Urothelium cell line (cell line): Measurements from ENCODE around the gene TREH.
"Not testable (repeated sequence)": the region's sequence is repeated elsewhere in the genome, so short reads cannot be mapped to it uniquely, and the experiment has no call there.

Experiments used
- DNase-seq: peaks from one replicate; pipeline ENCODE4 v3.0.0; 2011; ENCODE audit warnings: low spot score, mixed read lengths
- FAIRE-seq: peaks from 2 replicates; lab custom pipeline; 2011; peaks lifted over from hg19 to GRCh38; lab: Jason Lieb, UNC

TREH gene

GRCh38 chr11:118615282-118615975 is 64.0 kb downstream of the TREH start:
- peak; percentile 63 for DNase-seq

GRCh38 chr11:118614511-118614910 is 64.9 kb downstream of the TREH start:
- FAIRE-seq (no peak), DNase-seq (no peak)

More at GRCh38 chr11:118615282-118615975, 64.0 kb downstream of the TREH start:
- no peak for FAIRE-seq

- FAIRE-seq (no peak), DNase-seq (no peak)
These were observed 67.1 kb downstream of the TREH start for GRCh38 chr11:118612378-118612777.

GRCh38 chr11:118611433-118611795 is 68.0 kb downstream of the TREH start:
- DNase-seq, result not testable (repeated sequence)

GRCh38 chr11:118610773-118611432 is 68.5 kb downstream of the TREH start:
- DNase-seq, result no peak
- FAIRE-seq, result no peak

More at GRCh38 chr11:118611433-118611795, 68.0 kb downstream of the TREH start:
- FAIRE-seq, result not testable (repeated sequence)

DNA sequence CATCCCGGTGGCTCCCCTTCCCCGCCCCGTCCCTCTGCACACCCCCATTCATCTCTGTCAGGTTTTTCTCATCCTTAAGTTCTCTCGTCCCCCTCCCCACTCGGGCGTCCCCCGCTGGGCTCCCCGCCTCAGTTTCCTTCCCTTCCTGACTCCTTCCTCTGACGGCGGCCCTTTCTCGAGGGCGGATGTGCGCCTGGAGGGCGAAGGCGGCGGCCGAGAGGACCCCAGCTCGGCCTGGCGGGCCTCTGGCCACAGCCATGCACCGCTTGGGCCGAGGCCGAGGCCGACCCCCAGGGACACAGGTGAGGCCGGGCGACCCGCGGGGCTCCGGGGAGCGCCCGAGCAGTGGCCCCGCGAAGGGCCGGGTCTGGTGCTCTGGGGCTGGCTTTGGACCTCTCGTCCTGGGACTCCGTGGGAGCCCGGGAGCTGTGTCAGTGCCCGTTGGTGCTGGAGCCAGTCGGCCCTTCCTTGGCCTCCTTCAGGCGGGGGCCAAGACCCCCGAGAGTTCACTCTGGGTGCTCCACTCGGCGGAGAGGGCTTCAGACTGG is 69.2 kb downstream of the TREH start:
- DNase-seq (no peak), FAIRE-seq (no peak)

GRCh38 chr11:118609380-118610224 is 69.8 kb downstream of the TREH start:
- DNase-seq, result no peak
- FAIRE-seq, result peak; percentile 84

- DNase-seq (peak; percentile 65), FAIRE-seq (no peak)
These were observed 70.9 kb downstream of the TREH start for GRCh38 chr11:118608360-118609227.

- DNase-seq (peak; percentile 67), FAIRE-seq (no peak)
These were observed 71.8 kb downstream of the TREH start, which contains the start of gene PHLDB1 for GRCh38 chr11:118607401-118608359. PHLDB1 (plus strand) TSS chr11:118607615; CDS start chr11:118613837, 6,222 bp downstream.
